Lower leg skin (tissue), 3 donors: Measurements from ENCODE around the gene BARD1.

Experiments used
- POLR2A ChIP-seq, 2 donors: fragments of 450-650 bp; IDR thresholded peaks; one replicate each; pipeline ENCODE4 v1.6.1; 2016 to 2017; ENCODE audit warnings: antibody characterized with exemption in 2 of 2, mild to moderate bottlenecking in 1 of 2, moderate library complexity in 1 of 2
- TF ChIP-seq, protein P1 (sequence below), 3 donors: fragments of 450-650 bp; IDR thresholded peaks; one replicate each; pipeline ENCODE4 v1.5.1; 2016; ENCODE audit warnings: antibody characterized with exemption in 3 of 3, mild to moderate bottlenecking in 3 of 3, moderate library complexity in 2 of 3

DNA sequence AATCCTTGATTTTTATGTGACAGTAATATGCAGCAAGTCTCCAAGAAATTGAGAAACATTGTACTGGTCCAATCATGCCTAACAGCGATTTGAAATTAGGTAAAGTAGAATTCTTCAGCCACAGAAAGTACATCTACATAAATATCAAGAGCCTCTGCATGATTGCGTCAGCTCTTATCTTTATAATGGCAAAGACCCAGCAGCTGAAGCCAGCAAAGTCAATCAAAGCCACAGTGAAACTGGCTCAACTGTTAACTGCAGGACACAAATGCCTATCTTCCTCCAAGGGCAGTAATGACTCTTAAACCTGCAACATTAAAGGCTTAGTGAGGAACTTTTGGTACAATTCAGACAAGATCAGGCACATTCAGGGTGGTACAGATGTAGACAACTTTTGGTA lies 102.5 kb downstream of the BARD1 start:
- TF ChIP-seq POLR2A (IDR thresholded peaks at IDR 0.05) = no peak
- TF ChIP-seq, protein P1, sequence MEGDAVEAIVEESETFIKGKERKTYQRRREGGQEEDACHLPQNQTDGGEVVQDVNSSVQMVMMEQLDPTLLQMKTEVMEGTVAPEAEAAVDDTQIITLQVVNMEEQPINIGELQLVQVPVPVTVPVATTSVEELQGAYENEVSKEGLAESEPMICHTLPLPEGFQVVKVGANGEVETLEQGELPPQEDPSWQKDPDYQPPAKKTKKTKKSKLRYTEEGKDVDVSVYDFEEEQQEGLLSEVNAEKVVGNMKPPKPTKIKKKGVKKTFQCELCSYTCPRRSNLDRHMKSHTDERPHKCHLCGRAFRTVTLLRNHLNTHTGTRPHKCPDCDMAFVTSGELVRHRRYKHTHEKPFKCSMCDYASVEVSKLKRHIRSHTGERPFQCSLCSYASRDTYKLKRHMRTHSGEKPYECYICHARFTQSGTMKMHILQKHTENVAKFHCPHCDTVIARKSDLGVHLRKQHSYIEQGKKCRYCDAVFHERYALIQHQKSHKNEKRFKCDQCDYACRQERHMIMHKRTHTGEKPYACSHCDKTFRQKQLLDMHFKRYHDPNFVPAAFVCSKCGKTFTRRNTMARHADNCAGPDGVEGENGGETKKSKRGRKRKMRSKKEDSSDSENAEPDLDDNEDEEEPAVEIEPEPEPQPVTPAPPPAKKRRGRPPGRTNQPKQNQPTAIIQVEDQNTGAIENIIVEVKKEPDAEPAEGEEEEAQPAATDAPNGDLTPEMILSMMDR (IDR thresholded peaks at IDR 0.05) = no peak
